Measurements from ENCODE around the gene KRTAP5-1. TPM values are rescaled to one million over a fixed set of nuclear protein-coding genes. Genes with fewer than 3 reads are reported as not detected.
"Not testable (repeated sequence)": the region's sequence is repeated elsewhere in the genome, so short reads cannot be mapped to it uniquely, and the experiment has no call there.

Gene KRTAP5-1, protein sequence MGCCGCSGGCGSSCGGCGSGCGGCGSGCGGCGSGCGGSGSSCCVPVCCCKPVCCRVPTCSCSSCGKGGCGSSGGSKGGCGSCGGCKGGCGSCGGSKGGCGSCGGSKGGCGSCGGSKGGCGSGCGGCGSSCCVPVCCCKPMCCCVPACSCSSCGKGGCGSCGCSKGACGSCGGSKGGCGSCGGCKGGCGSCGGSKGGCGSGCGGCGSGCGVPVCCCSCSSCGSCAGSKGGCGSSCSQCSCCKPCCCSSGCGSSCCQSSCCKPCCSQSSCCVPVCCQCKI
- total RNA-seq, result not detected in 2 replicates

DNA sequence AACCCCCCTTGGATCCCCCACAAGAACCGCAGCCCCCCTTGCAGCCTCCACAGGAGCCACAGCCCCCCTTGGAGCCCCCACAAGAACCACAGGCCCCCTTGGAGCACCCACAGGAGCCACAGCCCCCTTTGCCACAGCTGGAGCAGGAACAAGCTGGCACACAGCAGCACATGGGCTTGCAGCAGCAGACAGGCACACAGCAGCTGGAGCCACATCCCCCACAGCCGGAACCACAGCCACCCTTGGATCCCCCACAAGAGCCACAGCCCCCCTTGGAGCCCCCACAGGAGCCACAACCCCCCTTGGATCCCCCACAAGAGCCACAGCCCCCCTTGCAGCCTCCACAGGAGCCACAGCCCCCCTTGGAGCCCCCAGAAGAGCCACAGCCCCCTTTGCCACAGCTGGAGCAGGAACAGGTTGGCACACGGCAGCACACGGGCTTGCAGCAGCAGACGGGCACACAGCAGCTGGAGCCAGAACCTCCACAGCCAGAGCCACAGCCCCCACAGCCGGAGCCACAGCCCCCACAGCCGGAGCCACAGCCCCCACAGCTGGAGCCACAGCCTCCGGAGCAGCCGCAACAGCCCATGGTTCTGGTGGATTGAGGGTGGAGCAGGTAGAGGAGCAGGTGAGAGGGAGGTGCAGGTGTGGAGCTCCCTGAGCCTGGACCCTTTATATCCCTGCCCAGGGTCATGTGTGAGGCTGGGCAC, at the start of gene KRTAP5-1:
Gene KRTAP5-1 (minus strand): TSS at position 623 of the 710 bp plus-strand sequence. CDS start 34 bp downstream, at position 589.
- intact Hi-C loops (cut with micrococcal nuclease), result not testable (repeated sequence)

DNA sequence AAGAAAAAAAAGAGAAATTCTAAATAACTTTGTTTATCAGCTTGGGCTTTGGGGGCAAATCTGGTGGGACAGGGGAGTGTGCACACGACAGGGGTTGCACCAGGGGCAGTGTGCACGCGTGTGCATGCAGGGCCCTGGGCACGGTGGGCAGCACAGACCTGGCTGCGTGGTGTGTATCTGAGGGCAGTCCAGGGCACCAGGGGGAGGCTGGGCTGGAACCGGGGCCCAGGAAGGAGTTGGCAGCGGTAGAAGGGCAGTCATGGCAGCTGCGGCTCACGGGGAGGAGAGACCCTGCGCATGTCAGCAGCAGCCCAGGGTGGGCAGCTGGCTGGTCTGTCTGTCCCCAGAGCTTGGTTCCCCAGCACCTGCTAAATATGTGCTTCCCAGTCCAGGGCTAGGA, 48.8 kb upstream of the KRTAP5-1 start:
- intact Hi-C loops (cut with micrococcal nuclease), result no loop called here

DNA sequence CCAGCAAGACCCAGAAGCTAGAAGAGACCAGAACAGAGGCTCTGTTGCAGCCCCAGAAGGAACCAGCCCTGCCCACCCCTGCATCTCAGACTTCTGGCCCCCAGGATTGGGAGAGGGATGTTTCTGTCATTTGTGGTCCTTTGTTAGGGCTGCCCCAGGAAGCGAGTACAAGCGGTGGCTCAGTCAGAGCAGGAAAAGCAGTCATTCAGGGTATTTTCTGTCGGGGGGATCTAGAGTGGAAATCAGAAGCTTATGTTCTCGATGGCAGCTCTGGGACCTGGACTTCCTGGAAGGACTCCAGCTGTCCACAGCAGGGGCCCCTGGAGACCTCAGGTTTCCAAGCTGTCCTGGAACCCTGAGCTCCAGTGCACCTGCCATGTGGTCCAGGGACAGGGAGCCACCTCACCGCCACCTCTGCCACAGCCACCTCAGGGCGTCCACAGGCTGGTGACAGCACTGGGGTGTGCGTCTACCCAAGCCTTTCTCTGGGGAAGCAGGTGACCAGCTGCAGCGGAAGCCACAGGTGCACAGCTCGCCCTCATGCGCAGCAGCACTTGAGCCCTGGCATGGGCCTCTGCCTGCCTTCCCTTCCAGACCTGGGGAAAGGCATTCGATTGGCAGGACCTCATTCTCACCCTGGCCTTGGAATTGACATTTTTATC, 47.1 kb upstream of the KRTAP5-1 start:
- intact Hi-C loops (cut with micrococcal nuclease), result no loop called here

DNA sequence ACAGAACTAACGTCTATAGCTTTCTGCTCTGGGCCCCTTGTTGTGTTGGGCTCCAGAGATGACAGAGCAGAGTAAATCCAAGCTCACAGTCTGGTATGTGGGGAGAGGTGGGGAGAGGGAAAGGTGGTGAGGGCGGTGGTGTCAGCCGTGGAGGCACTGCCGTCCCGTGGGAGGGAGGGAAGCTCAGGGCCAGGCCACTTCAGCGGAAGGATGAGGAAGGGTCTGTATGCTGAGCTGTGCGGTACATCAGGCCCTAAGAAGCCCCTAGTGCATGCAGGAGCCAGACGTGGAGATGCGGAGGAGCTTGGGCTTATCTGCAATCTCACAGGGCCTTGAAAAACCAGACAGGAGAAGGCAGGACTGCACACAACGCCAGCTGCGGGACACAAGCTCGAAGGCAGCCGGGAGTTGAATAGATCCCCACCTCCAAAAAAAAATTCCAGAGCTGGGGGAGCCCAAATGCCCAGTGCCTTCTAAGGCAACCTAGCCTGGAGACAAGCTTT, 46.0 kb upstream of the KRTAP5-1 start:
- intact Hi-C loops (cut with micrococcal nuclease), result no loop called here

DNA sequence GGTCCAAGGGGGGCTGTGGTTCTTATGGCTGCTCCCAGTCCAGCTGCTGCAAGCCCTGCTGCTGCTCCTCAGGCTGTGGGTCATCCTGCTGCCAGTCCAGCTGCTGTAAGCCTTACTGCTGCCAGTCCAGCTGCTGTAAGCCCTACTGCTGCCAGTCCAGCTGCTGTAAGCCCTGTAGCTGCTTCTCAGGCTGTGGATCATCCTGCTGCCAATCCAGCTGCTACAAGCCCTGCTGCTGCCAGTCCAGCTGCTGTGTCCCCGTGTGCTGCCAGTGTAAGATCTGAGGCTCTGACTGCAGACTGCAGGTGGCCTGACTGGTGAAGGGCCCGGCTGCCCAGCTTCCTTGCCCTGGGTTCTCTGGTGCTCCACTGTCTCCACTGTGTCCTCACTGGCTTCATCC, 45.2 kb upstream of the KRTAP5-1 start:
- intact Hi-C loops (cut with micrococcal nuclease), result no loop called here

DNA sequence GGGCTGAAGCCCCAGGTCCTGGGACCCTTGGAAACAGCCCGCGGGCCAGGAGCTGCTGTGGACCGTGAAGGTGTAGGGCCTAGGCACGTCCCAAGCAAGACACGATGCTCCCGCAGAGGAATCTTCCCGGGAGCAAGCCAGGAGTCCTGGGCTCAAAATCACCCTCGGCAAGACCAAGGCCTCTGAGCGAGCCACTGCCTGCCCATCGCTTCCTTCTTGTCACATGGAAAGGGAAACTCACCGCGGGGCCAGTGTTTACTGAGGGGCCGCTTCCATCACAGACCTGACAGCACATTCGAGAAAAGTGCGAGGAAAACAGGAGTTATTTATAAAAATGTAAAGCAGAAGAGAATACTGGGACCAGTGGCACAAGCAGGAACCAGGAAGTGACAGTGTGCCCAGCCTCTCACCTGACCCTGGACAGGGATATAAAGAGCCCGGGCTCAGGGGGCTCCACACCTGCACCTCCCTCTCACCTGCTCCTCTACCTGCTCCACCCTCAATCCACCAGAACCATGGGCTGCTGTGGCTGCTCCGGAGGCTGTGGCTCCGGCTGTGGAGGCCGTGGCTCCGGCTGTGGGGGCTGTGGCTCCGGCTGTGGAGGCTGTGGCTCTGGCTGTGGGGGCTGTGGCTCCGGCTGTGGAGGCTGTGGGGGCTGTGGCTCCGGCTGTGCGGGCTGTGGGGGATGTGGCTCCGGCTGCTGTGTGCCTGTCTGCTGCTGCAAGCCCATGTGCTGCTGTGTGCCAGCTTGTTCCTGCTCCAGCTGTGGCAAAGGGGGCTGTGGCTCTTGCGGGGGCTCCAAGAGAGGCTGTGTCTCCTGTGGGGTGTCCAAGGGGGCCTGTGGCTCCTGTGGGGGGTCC, 44.5 kb upstream of the KRTAP5-1 start, which contains the start of gene KRTAP5-5:
Gene KRTAP5-5 (plus strand): TSS at position 450 of the 860 bp plus-strand sequence. CDS start 66 bp downstream, at position 516.
- intact Hi-C loops (cut with micrococcal nuclease), result no loop called here

DNA sequence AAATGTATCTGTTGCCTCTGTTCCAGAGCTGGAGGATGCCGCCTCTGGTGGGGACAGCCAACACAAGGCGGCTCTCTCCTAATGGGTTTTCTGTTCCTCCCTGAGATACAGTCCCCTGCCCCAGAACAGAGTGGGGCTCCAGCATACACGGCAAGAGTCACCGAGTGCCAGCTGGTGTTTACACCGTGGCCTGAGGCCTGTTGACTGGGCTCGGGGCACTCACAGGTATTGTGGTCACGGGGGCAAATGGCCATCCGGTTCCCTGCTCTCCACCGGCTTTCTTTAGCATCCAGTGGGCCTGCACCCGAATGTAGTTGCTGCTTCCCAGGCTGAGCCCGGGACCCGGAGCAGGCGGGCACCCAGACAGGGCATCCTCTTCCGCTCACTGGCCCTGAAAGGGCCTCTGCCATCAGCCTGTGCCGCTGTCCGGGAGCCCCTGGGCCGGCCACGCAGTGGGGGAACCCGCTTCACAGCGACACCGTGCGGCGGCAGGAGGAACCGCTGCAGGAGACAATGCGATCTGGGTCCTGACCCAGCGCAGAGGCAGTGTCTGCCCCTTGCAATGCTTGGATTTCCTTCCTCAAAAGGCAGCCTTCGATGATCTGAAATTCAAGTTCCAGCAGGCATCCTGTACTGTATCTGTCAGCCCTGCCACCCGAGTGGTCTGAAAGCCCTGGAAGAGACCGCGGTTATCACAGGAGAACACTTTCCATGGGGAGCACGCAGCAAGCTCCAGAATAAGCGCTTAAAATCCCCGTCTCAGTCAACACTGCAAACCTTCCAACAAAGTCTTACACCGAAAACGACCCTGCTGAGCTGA, 43.6 kb upstream of the KRTAP5-1 start:
- intact Hi-C loops (cut with micrococcal nuclease), result no loop called here

DNA sequence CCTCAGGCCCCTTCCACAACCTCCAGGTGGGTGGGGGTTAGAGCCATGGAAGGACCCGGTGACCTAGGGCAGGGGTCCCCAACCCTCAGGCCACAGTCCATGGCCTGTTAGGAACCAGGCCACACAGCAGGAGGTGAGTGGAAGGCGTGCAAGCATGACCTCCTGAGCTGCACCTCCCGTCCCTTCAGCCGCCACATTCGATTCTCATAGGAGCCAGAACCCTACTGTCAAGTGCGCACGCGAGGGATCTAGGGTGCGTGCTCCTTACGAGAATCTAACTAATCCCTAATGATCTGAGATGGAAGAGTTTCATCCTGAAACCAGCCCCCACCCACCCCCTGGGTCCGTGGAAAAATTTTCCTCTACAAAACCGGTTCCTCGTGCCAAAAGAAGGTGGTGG, 40.5 kb upstream of the KRTAP5-1 start:
- intact Hi-C loops (cut with micrococcal nuclease), result no loop called here

DNA sequence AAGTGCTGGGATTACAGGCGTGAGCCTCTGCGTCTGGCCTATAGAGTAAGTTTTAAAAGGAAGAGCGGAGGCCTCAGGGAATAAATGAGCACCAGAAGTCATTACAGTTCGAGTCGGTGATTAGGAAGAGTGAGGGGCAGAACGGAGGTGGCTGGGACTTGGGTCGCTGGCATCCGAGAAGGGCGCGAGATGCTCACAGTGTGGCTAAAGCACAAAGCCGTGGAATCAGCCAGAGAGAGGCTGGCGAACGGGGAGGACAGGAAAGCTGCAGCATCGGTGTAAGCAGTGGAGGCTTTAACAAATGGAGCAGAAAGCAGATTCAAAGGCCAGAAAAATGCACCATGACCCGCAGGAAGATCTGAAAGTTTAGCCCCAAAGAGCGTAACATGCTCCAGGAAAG, 39.5 kb upstream of the KRTAP5-1 start:
- intact Hi-C loops (cut with micrococcal nuclease), result no loop called here

DNA sequence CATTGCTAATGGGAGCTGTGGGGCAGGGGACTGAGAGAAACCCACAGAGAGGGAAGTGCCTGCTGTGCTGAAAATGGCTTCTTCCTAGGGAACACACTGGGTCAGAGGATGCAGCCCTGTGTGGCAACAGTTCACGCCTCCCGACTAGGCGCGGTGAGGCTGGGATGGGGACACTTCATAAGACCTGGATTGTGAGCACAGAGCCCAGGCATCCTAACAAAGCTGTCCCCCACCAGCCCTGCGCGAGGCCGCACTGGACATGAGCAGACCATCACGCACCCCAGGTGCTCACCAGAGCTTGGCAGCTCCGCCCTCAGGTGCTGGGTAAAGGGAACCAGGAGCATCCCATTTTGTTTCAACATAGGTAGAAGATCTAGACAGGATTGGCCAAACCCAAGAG, 38.6 kb upstream of the KRTAP5-1 start:
- intact Hi-C loops (cut with micrococcal nuclease), result no loop called here

DNA sequence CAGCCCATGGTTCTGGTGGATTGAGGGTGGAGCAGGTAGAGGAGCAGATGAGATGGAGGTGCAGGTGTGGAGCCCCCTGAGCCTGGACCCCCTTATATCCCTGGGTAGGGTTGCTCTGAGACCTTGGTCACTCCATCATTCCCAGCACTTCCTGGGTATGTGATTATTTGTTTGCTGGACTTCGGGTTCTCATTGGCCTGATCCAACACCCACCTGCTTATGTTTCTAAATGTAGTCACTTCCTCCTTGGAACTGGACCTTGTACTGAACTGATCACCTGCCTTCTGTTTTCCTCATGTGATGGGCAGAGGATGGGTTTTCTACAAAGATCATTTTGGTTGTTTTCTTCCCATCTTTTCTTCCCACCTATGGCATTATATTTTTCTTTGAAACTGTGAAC, 37.0 kb upstream of the KRTAP5-1 start, which contains the start of gene KRTAP5-4:
Gene KRTAP5-4 (minus strand): TSS at position 53 of the 400 bp plus-strand sequence. CDS start 45 bp downstream, at position 8.
- intact Hi-C loops (cut with micrococcal nuclease), result no loop called here

DNA sequence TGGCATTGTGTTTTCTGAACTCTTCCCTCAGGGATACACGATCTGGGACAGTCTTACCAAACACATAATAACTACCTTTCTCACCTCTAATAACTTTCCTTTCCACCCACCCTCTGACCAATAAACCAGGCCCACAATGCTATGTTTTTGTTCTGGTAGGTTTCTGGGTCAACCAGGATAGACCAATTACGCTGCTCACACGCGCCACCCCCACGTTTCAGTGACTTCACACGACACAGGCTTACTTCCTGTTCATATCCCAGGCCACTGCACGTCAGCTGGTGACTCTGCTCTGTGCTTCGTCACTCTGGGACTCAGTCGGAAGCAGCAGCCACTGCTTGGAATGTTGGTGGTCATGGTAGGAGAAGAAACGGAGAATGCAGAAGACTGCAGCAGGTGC, 34.4 kb upstream of the KRTAP5-1 start:
- intact Hi-C loops (cut with micrococcal nuclease), result no loop called here

DNA sequence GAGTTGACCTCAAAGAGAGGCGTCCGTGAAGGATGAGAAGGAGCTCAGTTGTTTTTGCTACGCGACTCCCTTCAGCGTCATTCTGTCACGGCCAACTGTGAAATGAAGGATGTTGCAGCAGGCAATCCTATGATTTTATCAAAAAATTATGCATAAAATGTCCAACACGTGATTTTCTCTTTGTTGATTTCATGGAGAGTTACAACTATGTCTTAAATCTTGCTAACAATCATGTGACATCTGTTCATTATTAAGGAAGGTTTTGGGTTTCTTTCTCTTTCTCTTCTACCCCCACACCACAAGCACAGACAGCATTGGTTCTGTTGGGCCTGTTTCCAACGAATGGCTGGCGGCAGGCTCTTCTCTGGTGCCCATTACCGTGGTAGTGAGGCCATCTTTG, 33.1 kb upstream of the KRTAP5-1 start:
- intact Hi-C loops (cut with micrococcal nuclease), result no loop called here

DNA sequence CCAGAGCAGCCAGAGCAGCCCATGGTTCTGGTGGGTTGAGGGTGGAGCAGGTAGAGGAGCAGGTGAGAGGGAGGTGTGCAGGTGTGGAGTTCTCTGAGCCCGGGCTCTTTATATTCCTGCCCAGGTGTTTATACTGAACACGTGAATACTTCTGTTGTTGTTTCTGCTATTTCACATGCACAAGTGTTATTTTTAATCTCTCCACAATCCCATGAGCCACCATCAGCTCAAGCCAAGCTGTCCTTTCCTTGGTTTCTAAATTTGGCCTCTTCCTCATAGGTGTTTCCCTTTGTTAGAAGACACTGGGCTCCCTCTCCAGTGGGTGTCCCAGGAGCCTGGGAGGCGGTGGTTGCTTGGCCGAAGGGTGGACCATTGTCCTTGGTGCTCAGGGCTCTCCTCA, 23.3 kb upstream of the KRTAP5-1 start, which contains the start of gene KRTAP5-3:
Gene KRTAP5-3 (minus strand): TSS at position 101 of the 400 bp plus-strand sequence. CDS start 78 bp downstream, at position 23.
- intact Hi-C loops (cut with micrococcal nuclease), result no loop called here

DNA sequence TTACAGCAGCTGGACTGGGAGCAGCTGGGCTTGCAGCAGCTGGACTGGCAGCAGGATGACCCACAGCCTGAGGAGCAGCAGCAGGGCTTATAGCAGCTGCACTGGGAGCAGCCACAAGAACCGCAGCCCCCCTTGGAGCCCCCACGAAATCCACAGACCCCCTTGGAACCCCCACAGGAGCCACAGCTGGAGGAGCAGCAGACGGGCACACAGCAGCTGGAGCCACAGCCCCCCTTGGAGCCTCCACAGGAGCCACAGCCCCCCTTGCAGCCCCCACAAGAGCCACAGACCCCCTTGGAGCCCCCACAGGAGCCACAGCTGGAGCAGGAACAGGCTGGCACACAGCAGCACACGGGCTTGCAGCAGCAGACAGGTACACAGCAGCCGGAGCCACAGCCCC, 22.8 kb upstream of the KRTAP5-1 start:
- intact Hi-C loops (cut with micrococcal nuclease), result not testable (repeated sequence)

DNA sequence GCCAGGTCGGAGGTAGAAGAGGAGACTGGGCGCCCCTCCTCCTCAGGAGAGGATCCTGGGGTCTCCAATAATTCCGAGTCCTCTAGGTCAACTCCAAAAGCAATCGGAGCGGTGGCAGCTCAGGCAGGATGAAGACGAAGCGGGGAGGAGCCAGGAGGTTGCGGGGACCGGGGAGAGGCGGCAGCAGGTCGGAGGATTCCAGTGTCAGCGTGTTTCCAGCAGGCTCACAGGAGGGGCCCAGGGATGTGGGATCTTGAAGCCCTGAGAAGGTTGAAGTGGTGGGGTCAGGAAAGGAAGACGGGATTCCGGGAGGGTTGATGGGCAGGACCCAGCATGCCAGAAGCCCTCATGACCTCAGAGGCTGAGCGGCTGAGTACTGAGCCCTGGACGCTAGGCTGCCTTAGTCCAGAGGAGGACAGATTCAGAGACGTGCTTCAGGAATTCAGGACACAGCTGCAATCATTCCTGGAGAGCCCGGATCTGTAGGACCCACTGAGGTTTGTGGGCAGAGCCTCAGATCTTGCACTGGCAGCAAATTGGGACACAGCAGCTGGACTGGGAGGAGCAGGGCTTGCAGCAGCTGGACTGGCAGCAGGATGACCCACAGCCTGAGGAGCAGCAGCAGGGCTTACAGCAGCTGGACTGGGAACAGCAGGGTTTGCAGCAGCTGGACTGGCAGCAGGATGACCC, 22.2 kb upstream of the KRTAP5-1 start:
- intact Hi-C loops (cut with micrococcal nuclease), result not testable (repeated sequence)

DNA sequence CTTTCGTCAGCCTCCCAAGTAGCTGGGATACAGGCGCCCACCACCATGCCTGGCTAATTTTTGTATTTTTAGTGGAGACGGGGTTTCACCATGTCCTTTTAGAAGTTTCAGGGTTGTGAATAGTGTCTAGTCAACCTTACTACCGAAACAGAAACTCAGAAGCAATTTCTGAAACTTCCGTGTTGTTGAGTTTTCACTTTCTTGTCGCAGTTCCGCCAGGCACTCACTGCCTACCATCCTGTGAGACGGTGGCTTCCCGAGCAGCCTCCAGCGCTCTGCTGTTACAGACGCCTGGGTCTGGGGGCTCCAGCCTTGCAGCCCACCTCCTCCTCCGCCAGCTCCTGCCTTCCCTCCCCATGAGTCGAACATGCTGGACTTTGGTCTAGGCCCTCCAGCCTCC, 20.8 kb upstream of the KRTAP5-1 start:
- intact Hi-C loops (cut with micrococcal nuclease), result not testable (repeated sequence)

DNA sequence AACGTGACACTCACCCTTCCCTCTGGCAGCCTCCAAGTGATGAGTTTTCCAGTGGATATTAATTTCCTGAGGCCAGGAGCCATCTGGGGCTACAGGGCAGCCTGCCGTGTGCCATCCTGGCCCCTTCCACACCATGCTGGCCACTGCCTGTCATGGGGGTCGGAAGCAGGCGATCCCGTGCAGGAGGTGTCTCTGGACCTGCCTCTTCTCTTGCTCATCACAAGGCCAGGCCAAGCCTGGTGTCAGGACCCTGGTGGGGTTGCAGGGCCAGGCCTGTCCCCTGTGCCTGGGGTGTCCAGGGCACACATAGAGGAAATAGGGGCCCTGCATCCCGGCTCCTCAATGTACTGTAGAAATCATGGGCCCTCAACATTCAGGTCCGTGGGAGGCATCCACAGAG, 19.6 kb upstream of the KRTAP5-1 start:
- intact Hi-C loops (cut with micrococcal nuclease), result no loop called here

DNA sequence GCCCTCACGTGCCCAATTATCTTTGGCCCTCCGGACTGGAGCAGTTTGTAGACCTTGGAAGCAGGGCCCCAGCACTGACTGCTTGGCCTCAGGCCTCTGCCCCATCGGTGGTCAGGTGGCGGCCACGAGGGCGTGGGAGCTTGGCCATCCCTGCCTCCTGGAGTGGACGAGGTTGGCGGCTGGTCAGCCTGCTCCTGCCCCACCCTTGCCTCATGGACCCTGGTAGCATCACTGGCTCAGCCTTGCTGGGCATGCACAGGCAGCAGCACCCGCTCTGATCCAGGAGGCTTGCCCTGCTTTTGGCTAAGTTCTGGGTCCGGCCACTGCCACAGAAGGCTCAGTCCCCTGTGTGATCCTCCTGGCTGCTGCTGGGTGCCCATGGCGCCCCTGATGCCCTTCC, 19.1 kb upstream of the KRTAP5-1 start:
- intact Hi-C loops (cut with micrococcal nuclease), result no loop called here
